ENCODE measurements around the gene POU2F3. TPM values are rescaled to one million over a fixed set of nuclear protein-coding genes. Genes with fewer than 3 reads are reported as not detected.

The POU2F3 gene
- total RNA-seq, result not detected in 2 replicates

DNA sequence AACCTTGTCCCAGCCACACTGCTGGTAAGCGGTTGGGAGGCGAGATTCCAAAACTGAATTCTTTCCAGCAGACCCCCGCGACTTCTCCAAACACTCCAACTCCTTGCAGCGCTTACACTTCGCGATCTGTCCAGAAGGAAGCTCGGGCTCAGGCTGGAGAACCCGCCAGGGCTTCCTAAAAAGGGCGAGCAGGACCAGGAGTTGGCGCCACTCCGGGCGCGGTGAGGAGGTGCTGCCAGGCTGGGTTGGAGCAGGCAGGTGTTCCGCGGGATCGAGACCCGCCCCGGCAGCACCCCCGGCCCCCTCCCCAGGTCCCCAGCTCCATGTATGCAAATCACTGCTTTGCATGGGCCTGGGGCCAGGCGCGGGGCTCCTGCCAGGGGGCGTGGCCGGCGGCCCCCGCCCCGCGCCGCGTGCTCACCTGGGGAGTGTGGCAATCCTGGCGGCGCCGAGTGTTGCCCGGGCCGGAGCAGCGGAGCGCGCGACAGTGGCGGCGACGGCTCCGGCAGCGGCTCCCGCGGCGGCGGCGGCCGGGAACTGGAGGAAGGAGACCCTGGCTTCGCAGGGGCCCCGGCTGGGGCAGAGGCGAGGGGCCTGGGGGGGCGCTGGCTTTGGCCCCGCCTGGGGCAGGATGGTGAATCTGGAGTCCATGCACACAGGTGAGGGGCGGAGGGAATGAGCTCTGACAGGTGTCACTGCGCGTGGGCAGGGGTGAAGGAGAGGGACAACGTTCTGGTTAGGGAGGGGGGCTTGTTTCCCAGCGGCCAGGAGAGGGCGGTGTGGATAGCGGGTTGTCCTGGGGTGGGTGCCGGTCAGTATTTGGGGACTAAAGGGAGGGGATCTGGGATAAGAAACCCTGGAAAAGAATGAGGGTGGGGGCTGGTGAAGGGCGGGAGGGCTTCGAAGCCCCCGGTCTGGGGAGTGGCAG is at the start of gene POU2F3:
Gene POU2F3 (plus strand): TSS at position 428 of the 928 bp plus-strand sequence. CDS start 204 bp downstream, at position 632.

DNA sequence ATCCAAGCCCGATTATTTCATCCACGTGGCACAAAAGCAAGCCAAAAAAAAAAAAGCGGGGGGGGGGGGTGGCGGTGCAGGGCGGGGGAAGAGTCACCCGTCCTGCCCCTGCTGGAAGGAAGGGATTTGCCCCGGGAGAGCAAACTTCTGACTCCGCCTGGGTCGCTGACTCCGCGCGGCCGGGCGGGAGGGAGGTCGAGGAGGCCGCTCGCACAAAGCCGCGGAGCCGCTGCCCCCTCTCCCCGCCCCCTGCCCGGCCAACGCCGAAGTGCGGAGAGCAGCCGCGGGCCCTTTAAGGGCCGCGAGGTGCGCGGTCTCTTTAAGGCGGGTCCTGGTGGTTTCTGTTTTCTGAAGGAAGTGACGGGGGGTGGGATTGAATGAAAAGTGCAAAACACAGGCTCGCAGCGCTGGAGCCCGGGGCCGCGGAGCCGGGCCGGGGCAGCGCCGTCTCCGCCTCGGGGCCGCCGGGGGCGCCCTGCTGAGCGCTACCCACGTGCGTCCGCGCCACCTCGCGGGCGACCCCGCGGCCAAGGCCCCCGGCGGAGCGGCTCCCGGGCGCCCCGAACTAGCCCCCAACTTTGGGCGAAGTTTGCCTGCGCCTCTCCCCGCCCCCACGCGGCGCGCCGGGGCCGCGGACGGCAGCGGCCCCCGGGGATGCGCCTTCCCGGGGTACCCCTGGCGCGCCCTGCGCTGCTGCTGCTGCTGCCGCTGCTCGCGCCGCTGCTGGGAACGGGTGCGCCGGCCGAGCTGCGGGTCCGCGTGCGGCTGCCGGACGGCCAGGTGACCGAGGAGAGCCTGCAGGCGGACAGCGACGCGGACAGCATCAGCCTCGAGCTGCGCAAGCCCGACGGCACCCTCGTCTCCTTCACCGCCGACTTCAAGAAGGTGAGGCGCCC is 29.1 kb upstream of the POU2F3 start, which contains the start of gene OAF:
Gene OAF (plus strand): TSS at position 407 of the 896 bp plus-strand sequence. CDS start 248 bp downstream, at position 655.

DNA sequence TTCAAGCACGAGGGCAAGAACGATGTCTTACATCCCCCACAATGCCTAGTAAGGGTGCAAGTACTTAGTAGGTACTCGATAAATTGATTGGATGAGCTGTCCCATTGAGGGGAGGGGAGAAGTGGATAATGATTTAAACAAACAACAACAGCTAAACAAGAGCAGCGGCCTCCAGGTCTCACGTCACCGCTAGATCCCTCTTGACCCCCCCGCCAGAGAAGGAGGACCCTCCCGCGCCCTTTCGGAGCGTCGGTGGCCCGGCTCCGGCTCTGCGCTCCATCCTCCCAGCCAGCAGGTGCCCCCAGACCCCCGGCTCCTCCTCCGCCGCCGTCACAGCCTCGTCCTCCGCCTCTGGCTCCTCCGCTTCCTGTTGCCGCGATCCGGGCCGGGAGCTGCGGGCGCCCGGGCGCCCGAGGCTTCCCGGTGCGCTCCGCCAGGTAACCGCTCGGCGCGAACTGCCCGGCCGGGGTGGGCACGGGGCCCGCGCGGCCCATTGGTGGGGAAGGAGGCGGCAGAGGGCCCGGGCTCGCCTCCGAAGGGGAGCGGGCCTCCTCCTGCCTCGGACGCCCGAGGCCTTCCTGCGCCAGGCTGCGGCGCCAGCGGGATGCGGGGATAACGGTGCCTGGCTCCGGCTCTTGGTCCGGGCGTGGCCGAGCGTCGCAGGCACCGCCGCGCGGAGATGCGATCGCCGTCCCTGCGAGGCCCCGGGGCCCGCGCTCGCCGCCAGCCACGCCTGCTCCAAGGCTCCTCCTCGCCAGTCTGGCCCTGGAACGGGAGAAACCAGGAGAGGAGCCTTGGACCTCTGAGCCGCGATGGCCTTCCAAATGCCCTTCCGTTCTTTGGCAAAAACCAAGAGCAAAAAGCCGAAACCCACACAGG is 85.2 kb downstream of the POU2F3 start, which contains the start of gene TLCD5:
Gene TLCD5 (plus strand): TSS at position 368 of the 879 bp plus-strand sequence. CDS start 2,143 bp downstream, outside the sequence.

DNA sequence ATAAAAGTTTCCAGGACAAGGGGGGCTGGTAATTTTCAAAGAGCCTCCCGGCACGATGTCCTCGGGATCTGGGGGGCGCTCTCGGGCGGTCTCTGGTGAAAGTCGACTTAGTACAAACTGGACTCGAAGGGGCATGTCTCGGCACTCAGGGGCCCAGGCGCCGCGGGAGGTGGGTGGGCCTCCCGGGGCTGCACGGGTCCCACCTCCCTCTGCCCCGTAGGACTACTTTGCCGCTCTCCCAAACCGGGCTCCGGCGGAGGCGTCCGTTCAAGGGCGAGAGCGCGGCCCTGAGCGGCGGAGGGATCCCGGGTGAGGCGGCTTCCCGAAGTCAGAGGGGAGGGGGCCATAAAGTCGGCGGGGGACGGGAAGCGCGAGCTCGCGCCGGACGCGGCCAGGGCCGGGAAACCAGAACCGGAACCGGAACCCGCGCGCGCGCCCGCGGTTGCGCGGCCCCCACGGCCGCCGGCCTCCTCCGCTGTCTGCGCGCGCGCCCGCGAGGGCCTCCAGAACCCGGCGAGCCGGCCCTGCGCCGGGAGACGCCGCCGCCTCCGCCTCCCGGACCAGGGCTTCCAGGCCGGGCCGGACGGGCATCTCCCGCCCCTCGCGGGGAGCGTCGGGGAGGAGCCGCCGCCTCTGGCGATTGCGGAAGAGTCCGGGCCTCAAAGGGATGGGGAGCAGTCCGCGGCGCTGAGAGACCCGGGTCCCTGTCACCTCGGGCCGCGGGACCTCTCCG is 96.1 kb downstream of the POU2F3 start, which contains the start of gene ARHGEF12:
Gene ARHGEF12 (plus strand): TSS at position 506 of the 733 bp plus-strand sequence. CDS start 831 bp downstream, outside the sequence.

Other genes with a start within 250 kb of the POU2F3 start
- 6.3 TPM in 1 of 2 replicates, not detected in the other for gene TRIM29, start 102.0 kb upstream of the POU2F3 start, total RNA-seq
- gene OAF, start 29.1 kb upstream of the POU2F3 start, total RNA-seq, result 98.4 and 129 TPM in 2 replicates
- 7.6 and 8.6 TPM in 2 replicates for gene TLCD5, start 85.2 kb downstream of the POU2F3 start, total RNA-seq
- 40.1 and 48.9 TPM in 2 replicates for gene ARHGEF12, start 96.3 kb downstream of the POU2F3 start, total RNA-seq

All from myometrial cell (primary cell).